Keratinocyte (primary cell): ENCODE results near the gene GRPEL1. TPM values are rescaled to one million over a fixed set of nuclear protein-coding genes. Genes with fewer than 3 reads are reported as not detected.

Experiments used
- DNase-seq: peaks from one replicate; pipeline ENCODE4 v3.0.0-alpha.2; 2011; ENCODE audit warnings: low read depth, missing footprints, low spot score
- FAIRE-seq: peaks from 2 replicates; lab custom pipeline; 2011; peaks lifted over from hg19 to GRCh38; lab: Jason Lieb, UNC
- H2AFZ ChIP-seq: 2 replicates; pipeline ENCODE4 v1.6.0; 2012; ENCODE audit warnings: low read length, control low read depth, inconsistent platforms; ENCODE audit not compliant: control insufficient read depth
- H3K27ac ChIP-seq: 2 replicates; pipeline ENCODE4 v1.5.1; 2011; ENCODE audit warnings: low read length; ENCODE audit not compliant: control insufficient read depth, insufficient read depth
- H3K27me3 ChIP-seq: 3 replicates; pipeline ENCODE4 v1.6.0; 2011; ENCODE audit warnings: low read length; ENCODE audit not compliant: control insufficient read depth, insufficient read depth; ENCODE audit errors: extremely low read depth
- H3K36me3 ChIP-seq, 2 experiments: 2 replicates in 1 of 2; 3 replicates in 1 of 2; pipeline ENCODE4 v1.5.1; 2011; ENCODE audit warnings: low read length in 2 of 2, mild to moderate bottlenecking in 1 of 2; ENCODE audit not compliant: control insufficient read depth in 2 of 2, insufficient read depth in 2 of 2; ENCODE audit errors: extremely low read depth in 1 of 2
- H3K4me1 ChIP-seq: 3 replicates; pipeline ENCODE4 v1.5.1; 2011; ENCODE audit warnings: low read length; ENCODE audit not compliant: control insufficient read depth, insufficient read depth; ENCODE audit errors: extremely low read depth
- H3K4me2 ChIP-seq: 3 replicates; pipeline ENCODE4 v1.6.0; 2011; ENCODE audit warnings: low read depth, low read length; ENCODE audit not compliant: control insufficient read depth, insufficient read depth; ENCODE audit errors: extremely low read depth
- H3K4me3 ChIP-seq, 3 experiments: fragments of 200-600 bp in 1 of 3; sonication (generic) in 1 of 3; 2 replicates in 2 of 3; 3 replicates in 1 of 3; pipeline ENCODE4 v1.5.1; 2011 to 2016; ENCODE audit warnings: low read length in 3 of 3, mild to moderate bottlenecking in 3 of 3, control low read depth in 2 of 3, inconsistent platforms in 1 of 3, low read depth in 1 of 3, mixed read lengths in 1 of 3, mixed run types in 1 of 3, moderate library complexity in 1 of 3; ENCODE audit not compliant: control insufficient read depth in 2 of 3, insufficient read depth in 2 of 3; ENCODE audit errors: extremely low read depth in 1 of 3
- H3K79me2 ChIP-seq: 2 replicates; pipeline ENCODE4 v1.6.0; 2012; ENCODE audit warnings: low read length; ENCODE audit not compliant: control insufficient read depth, insufficient read depth
- H3K9ac ChIP-seq: 3 replicates; pipeline ENCODE4 v1.6.0; 2011; ENCODE audit warnings: low read length; ENCODE audit not compliant: control insufficient read depth, insufficient read depth; ENCODE audit errors: extremely low read depth
- H3K9me1 ChIP-seq: 3 replicates; pipeline ENCODE4 v1.6.0; 2011; ENCODE audit warnings: low read length; ENCODE audit not compliant: control insufficient read depth, insufficient read depth; ENCODE audit errors: extremely low read depth
- H3K9me3 ChIP-seq: 2 replicates; pipeline ENCODE4 v1.5.1; 2012; ENCODE audit warnings: low read depth, low read length; ENCODE audit not compliant: control insufficient read depth
- H4K20me1 ChIP-seq: 3 replicates; pipeline ENCODE4 v1.6.0; 2011; ENCODE audit warnings: low read length; ENCODE audit not compliant: control insufficient read depth, insufficient read depth; ENCODE audit errors: extremely low read depth
- CTCF ChIP-seq, 3 experiments: IDR thresholded peaks in 1 of 3; conservative IDR thresholded peaks in 1 of 3; optimal IDR thresholded peaks in 1 of 3; 2 replicates in 2 of 3; 3 replicates in 1 of 3; pipeline versions ENCODE3 to v1.5.1; 2011; ENCODE audit warnings: low read length in 3 of 3, mild to moderate bottlenecking in 3 of 3, moderate library complexity in 2 of 3, control low read depth in 1 of 3, inconsistent platforms in 1 of 3; ENCODE audit not compliant: insufficient read depth in 2 of 3; ENCODE audit errors: extremely low read depth in 1 of 3
- EZH2 ChIP-seq: IDR thresholded peaks from one replicate; pipeline ENCODE4 v1.6.1; 2012; ENCODE audit warnings: inconsistent platforms, mild to moderate bottlenecking, low read length, moderate library complexity
- dilution Hi-C: fragments of 300-500 bp; cut with MboI; formaldehyde crosslinking; loops from one replicate; pipeline ENCODE4 v1.7.0; 2020; ENCODE audit warnings: low sequenced_read_pairs; ENCODE audit not compliant: extremely low pct_ligation_motif_present
- polyA plus RNA-seq, 5 experiments: library from polyadenylated mRNA; depleted of rRNA in 3 of 5; stranded (reverse) in 3 of 5; stranded (forward) in 1 of 5; unstranded in 1 of 5; fragments of >200 nt; gene quantifications; 1 replicate in 1 of 5; 2 replicates in 3 of 5; 3 replicates in 1 of 5; pipeline versions ENCODE4 v1.2.1 to v1.2.3, GENCODE V29; 2011 to 2012; ENCODE audit warnings: missing spikeins in 2 of 5, low read depth in 1 of 5, low replicate concordance in 1 of 5

GRPEL1 gene
- polyA plus RNA-seq, 1 donor (not counting 4 experiments of a cell fraction or from before 2014, with no cell fraction given): 59.1 TPM

GRCh38 chr4:7073059-7073458, 5.2 kb upstream of the GRPEL1 start:
- H3K79me2 ChIP-seq: no peaks in the 10 kb centered on the region
- H3K9me3 ChIP-seq: no peaks in the 10 kb centered on the region
- H3K36me3 ChIP-seq: no peaks in the 10 kb centered on the region
- H3K9ac ChIP-seq: no peak overlapping the region
- H3K4me1 ChIP-seq: peaks cover 5% of the 10 kb centered on the region
- H3K27me3 ChIP-seq: no peaks in the 10 kb centered on the region
- no peak for TF ChIP-seq CTCF (optimal IDR thresholded peaks at IDR 0.05 in 1 of 3, IDR thresholded peaks at IDR 0.05 in 1 of 3, conservative IDR thresholded peaks at IDR 0.05 in 1 of 3; ENCODE audit: extremely low read depth in 1 of 3, insufficient read depth in 2 of 3, low read length in 3 of 3)
- TF ChIP-seq EZH2: no peak
- dilution Hi-C loops: no loop called here
- H2AFZ ChIP-seq: no peak overlapping the region
- no peak overlapping the region for H3K4me2 ChIP-seq
- DNase-seq (no peak), FAIRE-seq (no peak)
- no peaks in the 10 kb centered on the region for H3K9me1 ChIP-seq
- no peak overlapping the region for H3K27ac ChIP-seq
- H4K20me1 ChIP-seq: no peaks in the 10 kb centered on the region
- no peak overlapping the region for H3K4me3 ChIP-seq

GRCh38 chr4:7070729-7071511, 3.1 kb upstream of the GRPEL1 start:
- H3K4me3 ChIP-seq: no peak overlapping the region
- no peaks in the 10 kb centered on the region for H3K36me3 ChIP-seq
- no peaks in the 10 kb centered on the region for H3K9me3 ChIP-seq
- no peaks in the 10 kb centered on the region for H3K9me1 ChIP-seq
- H3K4me2 ChIP-seq: no peak overlapping the region
- TF ChIP-seq CTCF (optimal IDR thresholded peaks at IDR 0.05 in 1 of 3, IDR thresholded peaks at IDR 0.05 in 1 of 3, conservative IDR thresholded peaks at IDR 0.05 in 1 of 3; ENCODE audit: extremely low read depth in 1 of 3, insufficient read depth in 2 of 3, low read length in 3 of 3) (peak in 2 of 3 experiments; percentile 98 to 100), EZH2 (no peak)
- dilution Hi-C loops: no loop called here
- no peak overlapping the region for H3K27ac ChIP-seq
- no peaks in the 10 kb centered on the region for H3K27me3 ChIP-seq
- FAIRE-seq: peak; percentile 93
- H3K4me1 ChIP-seq: peaks cover 13% of the 10 kb centered on the region
- H4K20me1 ChIP-seq: peaks cover 2% of the 10 kb centered on the region
- peaks cover 20% of the 10 kb centered on the region for H3K79me2 ChIP-seq
- no peak overlapping the region for H3K9ac ChIP-seq
- H2AFZ ChIP-seq: no peak overlapping the region
- peak; percentile 64 for DNase-seq
